Measurements from ENCODE around the gene CFAP70.
A peak's percentile ranks its signal among the peaks of the same experiment; 100 is the strongest.

The CFAP70 gene

DNA sequence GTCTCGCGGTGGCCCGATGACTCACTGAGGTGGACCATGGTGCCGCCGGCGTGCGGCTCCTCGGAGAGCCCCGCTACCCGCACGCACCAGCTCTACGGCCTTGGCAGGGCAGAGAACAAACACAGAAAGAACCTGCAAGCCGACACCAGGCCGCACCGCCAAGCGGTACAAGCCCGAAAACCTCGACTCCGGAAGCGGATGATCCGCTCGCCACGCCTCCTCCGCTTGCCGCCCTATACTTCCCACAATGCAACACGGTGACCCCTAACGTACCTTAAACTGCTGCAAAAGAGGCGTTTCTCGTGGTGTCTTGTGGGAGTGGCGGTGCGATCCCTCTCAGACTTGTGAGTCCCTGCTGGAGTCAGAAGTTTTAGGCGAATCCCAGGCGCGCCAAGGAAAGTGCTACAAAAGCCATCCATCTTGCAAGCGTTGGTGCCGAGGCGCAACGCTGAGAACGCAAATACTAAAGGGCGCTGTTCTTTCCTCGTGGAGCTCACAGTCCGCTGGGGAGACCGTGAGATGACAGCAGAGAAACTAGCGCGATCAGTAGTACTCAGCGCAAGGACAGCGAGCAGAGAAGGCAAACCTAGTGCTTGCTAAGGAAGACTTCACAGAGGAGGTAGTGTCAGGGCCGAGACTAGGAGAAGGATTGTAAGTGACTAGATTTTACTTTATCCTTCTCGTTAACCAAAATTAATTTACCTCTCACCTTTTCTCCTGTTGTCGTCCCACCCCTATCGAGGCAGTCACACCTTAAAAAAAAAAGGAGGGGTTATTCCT is 106.0 kb downstream of the CFAP70 start, which contains the start of gene MRPS16:
TSS of gene MRPS16 (minus strand) at position 200 of the 780 bp plus-strand sequence. CDS start at position 38, 162 bp downstream.
- DNase-seq (ENCODE audit: low spot score), result peak; percentile 95

DNA sequence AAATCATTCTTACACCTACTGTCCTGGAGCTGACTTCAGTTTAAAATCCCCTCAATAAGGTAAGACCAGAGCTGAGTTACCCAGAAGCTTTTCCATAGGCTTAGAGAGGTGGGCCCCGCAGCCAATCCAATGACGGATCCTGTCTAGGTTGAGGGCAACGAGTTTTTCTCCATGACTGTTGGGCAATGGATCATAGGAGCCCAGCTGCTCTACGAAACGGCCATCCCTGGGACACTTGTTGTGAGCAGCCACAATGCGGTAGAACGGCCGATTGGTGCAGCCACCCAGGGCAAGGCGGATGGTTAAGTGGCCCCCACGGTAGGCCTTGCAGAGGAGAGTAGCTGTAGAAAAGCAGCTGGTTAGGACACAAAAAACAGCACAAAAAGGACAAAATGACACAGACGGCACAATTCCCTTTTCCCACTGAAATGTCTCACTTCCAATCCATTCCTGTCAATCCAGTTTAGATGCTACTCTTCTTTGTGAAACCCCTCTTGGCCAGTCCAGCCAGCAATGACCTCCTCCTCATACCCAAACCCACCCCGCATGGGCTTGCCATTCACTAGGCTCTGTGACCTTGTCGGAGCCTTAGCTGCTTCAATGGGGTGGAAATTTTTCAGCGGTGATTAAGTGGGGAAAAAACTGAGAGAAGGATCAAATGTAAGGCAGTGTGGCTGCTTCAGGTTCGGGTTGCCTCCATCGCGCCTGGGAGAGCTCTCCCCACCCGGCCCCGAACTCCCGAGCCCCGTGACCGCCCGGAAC is 106.8 kb downstream of the CFAP70 start:
- DNase-seq (ENCODE audit: low spot score), result no peak

DNA sequence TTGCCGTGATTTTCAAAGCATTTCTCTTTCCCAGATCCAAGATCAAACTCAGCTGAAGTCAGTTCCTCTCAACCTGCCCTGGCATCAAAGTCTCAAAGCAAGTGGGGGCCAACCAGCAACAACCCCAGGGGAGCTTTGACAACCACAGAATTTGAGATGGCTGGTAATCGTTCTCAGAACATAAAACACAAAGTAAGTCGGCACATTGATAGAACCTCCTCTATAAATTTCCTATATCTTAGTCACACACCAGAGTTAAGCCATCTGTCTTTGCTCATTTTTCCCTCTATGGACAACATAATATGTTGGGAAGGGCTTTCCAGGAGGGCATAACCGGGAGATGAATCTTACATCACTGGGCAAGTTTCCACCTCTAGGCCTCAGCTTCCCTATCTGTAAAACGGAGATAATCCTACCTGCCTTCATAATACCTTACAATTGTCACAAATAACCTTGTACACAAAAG is 110.4 kb downstream of the CFAP70 start:
- no peak for DNase-seq (ENCODE audit: low spot score)

DNA sequence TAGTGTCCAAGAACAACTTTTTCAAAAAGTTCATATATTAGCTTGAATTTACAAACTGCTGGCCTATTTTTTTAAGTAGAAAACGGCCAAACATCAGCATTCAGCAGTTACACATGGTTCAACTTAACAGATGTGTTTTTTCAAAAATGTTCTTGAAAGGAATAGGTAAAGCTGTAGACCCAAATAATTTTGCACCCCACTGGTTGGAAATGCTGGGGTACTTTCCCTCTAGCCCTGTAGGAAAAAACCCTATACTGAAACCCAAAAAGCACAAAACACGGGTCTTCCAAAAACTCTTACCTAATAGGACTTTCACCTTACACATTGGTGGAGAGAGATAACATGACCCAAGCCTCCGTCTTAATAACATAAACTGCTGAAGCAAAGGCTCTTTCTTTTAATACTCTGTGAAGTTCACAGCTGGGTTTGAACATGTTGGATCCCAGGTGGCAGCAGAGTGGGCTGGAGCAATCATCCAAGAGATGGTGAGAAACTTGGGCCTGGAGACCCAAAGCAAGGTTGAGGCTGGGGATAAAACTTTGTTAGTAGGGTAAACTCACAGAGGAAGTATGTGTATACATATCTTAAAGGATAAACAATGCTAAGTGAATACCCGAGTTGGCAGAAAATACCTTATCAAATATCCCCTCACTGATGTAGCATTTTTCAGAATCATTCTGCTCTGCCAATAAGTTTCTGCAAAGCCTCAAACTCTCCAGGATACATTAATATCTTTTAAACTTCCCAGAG is 111.0 kb downstream of the CFAP70 start:
- DNase-seq (ENCODE audit: low spot score), result no peak

DNA sequence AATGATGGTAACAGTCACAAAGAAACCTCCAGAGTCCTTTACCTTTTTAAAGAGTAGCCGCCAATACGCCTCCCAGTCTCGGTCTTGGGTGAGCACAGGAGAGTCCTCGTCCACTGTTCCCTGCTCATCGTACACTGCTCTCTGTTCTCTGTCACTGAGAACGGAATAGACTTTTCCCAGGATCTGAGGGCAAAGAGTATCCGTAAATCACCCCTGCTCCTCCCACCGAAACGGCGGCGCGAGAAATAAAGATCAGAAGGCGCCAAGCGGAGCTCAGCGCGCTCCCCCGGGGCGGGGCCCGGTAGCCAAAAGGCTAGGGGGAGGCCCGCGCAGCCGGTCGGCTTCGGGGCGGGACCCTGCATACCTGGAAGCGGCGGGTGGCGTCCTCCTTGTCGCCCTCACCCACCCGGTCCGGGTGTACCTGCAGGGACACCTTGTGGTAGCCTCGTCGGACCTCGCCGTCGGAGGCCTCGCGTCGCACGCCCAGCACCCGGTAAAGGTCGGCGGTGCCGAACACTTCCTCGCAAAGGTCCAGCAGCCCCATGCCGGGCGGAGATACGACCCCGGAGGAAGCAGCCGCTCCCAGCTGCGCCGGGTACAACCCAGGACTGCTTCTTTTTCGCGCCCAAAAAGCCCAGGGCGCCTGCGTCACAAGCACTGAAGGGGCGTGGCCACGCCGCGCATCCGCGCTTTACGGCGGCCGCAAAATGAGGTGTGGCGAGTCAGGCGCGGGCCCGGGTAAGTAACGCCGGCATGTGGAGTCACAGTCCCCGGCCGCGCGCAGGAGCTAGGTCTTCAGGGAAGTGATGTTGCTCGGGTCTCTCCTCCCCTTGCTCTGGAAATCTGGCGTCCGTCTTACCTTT is 111.8 kb downstream of the CFAP70 start, which contains the start of gene DNAJC9:
TSS of gene DNAJC9 (minus strand) at position 610 of the 863 bp plus-strand sequence. CDS start at position 544, 66 bp downstream.
- peak; percentile 92 for DNase-seq (ENCODE audit: low spot score)

DNA sequence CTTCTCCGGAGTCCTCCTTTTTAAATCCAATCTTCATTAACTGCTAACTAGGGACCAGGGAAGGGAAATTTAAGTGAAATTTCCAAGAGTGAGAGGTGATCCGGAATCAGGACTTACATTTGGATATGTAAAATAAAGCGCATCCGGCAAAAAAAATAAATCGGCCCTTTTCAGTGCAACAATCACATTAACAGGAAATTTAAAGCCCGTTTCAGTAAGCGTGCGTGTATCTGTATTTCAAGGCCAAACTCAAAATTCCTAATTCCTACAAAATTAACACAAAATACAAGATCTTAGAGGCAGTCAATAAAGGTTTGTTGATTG is 112.4 kb downstream of the CFAP70 start:
- no peak for DNase-seq (ENCODE audit: low spot score)

DNA sequence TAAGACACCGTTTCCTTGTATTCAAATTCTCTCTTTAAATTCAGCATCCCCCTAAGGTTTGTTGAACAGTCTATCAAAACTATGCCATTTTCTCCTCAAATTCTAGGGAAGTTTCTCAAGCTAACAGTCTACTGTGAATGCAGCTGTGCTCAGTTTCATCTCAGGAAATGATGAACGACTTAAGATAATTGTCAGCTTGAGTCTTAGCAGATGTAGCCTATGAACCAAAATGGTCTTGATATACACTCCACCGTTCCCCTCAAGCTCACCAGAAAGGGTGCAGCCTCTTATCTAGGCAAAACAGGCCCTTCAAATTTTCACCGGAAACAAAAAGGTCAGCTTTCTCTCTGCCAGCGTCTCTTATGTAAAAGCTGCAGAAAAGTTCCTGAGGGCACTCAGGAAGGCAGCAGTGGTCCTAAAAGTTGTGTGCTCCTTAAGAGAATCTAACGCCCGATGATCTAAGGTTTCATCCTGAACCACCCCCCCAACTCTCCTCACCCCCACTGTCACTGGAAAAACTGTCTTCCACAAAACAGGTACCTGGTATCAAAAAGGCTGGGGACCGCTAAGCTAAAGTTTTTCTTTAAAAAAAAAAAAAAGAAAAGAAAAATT is 113.7 kb downstream of the CFAP70 start:
- no peak for DNase-seq (ENCODE audit: low spot score)

DNA sequence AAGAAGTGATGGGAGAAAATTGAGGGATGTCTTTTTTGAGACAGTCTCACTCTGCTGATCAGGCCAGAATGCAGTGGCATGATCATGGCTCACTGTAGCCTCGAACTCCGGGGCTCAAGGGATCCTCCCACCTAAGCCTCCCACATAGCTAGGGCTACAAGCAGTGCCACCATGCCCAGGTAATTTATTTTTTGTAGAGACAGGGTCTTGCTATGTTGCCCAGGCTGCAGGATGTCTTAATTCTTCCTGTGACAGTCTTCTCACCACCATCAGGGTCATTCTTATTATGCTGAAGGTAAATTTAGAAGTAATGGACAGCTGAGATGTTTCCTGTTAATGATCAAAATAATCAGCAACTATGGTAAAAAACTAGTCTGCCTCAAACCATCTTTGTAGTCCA is 118.8 kb downstream of the CFAP70 start:
- no peak for DNase-seq (ENCODE audit: low spot score)

DNA sequence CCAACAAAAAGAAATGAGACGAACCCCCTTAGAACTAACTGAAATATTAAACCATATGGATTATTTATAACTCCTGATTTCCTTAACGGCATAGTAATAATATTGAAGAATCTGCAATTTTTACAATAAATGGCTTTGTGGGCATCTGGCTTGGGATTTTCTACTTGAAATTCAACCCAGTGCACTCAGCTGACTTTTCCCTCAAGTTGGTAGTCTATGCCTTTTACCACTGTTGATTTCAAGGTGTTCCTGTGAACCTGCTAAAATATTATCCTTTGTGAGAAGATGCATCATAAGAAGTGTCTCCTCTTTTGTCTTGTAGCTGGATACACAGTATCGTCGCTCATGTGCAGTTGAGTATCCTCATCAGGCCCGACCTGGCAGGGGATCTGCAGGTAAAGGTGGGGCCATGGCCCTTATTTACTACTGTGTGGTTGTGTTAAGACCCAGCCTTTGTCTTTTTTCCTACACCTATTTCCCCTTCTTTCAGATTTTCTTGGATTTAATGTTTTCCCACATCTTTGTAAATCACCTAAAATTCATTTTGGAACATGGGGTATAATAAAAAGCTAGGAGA is 119.6 kb downstream of the CFAP70 start:
- no peak for DNase-seq (ENCODE audit: low spot score)

DNA sequence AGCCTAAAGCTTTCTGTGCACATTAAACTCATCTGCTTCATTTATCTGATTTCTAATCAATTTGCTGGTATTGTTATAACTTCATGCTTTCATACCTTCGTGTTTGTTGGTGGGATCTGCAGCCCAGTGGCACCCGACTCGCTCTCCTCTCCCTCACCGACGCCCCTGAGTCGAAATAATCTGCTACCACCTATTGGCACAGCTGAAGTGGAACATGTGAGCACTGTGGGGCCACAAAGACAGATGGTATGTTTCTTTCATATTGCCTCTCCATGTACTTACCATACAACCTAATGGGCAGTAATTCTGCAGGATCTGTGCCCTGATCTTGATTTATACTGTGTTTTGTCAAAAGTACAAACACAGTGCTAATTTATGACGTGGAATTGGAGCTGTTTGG is 124.0 kb downstream of the CFAP70 start:
- no peak for DNase-seq (ENCODE audit: low spot score)

DNA sequence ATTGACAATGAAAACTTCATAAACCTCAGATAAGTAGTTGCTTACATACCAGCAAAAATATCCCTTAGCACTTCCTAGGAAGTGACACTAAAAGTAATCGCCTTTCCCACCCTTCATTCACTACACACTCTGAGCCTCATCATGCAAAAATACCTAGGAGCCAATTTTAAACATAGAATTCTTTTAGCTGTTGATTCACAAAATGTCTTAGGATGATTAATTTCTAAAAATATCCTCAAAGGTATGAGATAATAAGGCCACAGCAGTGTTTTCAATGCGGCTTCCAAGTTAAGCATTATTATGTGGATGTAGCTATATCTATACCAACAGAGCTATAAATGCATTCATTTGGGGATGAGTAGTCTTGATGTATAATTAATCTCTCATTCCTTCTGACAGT is 124.8 kb downstream of the CFAP70 start:
- no peak for DNase-seq (ENCODE audit: low spot score)

DNA sequence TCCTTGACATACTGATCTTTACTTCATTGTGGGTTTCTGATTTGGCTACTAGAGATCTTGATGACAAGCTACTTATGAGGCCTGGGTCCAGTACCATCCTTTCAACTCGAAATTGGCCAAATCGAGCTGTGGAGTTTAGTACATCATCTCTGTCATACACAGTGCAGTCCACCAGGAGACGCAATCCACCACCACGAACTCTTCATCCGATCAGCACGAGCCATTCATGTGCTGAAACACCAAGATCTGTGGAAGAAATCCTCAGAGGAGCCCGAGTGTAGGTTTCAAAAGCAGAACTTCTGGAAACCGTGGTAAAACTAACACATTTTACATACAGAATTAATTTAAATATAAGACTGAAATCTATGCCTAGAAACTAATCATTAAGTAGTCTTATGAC is 125.8 kb downstream of the CFAP70 start:
- no peak for DNase-seq (ENCODE audit: low spot score)

DNA sequence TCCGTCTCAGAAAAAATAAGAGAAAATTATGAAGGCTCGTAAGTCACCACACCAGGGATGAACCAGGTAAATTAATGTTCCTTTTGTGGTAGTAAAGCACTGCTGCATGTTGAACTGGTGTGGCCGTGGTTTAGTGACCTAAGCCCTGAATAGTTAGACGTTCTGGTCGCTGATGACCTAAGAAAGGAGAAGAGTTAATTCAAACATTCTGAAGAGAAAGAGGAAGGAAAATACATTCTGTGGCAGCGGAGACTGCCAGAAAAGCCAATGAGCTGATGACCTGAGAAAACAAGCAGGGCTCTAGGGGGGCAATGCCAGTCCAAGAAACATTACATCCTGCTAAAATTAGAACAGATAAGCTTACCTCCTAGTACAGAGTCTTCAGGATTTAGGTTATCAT is 129.1 kb downstream of the CFAP70 start:
- DNase-seq (ENCODE audit: low spot score), result no peak

DNA sequence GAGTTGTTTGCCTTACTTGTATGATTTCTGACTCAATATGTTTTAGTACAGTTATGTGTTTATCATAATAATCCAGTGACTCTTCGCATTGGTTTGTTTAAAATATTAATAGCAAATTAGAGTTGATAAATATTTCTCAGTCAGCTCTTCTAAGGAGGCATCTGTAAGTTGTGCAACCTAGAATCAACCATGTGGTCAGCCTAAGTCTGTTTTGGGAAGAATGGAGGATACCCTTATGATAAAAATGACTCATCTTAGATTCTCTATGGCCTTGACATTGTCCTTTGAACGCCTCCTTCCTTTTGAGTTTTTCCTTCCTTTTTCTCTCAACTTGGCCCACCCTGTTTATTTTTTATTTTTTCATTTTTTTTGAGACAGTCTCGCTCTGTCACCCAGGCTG is 130.4 kb downstream of the CFAP70 start:
- no peak for DNase-seq (ENCODE audit: low spot score)

DNA sequence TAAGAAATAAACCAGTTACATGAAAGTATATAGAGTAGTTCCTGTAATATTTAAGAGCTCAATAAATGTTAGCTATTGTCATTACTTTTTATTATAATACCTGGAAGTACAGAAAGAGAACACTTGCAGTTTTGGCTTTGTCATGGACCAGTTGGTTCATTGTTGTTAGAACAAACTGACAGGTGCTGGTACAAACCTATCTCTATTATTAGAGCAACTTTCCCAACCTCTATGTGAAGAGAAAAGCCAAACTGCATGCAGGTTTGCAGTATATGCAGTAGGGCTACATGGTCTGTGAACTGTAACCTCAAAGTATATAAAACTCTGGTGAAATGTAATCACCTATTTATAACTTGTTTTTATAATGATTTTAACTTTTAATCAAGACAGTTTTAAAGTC is 132.0 kb downstream of the CFAP70 start:
- no peak for DNase-seq (ENCODE audit: low spot score)

DNA sequence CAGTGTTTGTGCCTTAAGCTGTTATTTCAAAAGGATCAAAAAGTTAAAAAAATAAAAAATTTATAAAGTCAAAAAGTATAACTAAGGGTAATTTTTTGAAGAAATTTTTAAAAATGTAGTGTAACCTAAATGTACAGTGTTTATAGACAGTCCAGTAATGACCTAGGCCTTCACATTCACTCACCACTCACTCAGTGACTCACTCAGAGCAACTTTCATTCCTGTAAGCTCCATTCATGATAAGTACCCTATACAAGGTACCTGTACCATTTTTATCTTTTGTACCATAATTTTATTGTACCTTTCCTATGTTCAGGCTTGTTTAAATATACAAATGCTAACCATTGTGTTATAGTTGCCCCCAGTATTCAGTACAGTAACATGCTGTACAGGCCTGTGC is 133.1 kb downstream of the CFAP70 start:
- DNase-seq (ENCODE audit: low spot score), result no peak

DNA sequence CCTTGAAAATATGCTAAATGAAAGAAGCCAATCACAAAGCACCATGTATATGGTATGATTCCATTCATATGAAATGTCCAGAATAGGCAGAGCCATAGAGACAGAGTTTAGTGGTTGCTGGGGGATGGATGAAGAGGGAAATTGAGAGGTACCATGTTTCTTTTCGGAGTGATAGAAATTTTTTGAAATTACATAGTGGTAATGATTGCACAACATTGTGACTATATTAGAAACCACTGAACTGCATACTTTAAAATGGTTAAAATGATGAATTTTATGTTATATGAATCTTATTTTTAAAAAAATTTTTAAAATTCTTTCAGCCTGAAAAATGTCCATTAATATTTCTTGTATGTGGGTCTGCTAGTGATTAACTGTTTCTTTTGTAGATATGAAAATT is 137.7 kb downstream of the CFAP70 start:
- no peak for DNase-seq (ENCODE audit: low spot score)

DNA sequence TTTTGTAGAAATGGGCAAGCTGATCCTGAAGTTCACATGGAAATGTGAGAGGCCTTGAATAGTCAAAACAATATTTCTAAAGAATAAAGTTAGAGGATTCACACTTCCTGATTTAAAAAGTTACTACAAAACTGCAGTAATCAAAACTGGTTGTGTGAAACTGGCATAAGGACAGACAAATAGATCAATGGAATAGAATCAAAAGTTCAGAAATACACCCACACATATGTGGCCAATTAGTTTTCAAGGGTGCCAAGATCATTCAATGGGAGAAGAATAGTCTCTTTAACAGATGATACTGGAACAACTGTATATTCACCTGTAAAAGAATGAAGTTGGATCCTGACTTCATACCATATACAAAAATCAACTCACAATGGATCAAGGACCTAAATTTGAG is 139.3 kb downstream of the CFAP70 start:
- no peak for DNase-seq (ENCODE audit: low spot score)

DNA sequence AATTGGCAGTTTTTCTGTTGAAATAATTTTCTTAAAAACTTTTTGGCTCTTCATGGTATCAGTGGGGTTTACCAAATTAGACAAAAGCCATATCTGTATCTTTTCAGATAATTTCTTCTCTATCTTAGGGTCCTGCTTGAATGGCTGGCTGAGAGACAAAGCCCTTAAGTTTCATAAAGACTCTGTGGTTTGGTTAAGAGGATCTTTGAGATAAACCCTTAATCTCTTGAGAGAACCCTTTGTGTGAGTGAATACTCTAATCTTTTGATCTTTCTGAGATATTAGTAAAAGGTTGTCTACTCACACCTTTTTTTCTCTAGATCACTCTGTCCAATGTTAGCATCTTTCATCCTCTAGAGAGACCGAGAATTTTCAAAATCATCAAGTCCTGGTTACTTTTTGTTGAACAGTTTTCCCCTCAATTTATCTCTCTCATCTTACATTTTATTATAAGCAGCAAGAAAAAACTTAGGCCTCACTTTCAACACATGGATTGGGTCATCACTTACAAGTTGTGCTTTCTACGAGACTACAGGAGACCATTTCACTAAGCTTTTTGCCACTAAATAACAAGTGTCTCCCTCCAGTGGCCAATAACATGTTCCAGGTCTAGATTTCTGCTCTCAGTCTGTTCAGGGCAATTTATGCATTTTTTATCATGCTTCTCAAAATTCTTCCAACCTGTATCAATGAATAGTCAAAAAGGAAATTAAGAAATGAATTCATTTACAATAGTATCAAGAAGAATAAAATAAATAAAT is 140.1 kb downstream of the CFAP70 start:
- no peak for DNase-seq (ENCODE audit: low spot score)

DNA sequence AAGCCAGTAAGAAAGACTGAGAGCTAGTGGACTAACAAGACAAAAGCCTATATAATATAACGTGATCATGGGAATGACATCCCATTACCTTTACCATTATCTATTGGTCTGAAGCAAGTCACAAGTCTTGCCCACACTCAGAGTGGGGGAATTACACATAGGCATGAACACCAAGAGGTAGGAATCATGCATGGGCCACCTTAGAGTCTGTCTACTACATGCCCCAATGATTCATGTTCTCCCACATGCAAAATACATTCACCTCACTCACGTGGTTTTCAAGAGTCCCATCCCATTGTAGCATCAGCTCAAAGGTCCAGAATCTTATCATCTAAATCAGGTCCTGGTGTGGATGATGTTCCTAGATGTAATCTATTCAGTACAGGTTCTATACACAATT is 141.0 kb downstream of the CFAP70 start:
- no peak for DNase-seq (ENCODE audit: low spot score)
